KMS-11 (cell line): ENCODE data around the gene CDC123.
A peak's percentile ranks its signal among the peaks of the same experiment; 100 is the strongest.

ENCODE experiments used
- H2AFZ ChIP-seq: fragments of 200-600 bp; sonication (generic); 2 replicates; pipeline ENCODE4 v1.6.1; 2016; ENCODE audit warnings: antibody characterized with exemption, mixed run types, low read depth
- H3K27ac ChIP-seq: fragments of 200-600 bp; sonication (generic); 2 replicates; pipeline ENCODE4 v1.6.1; 2016; ENCODE audit warnings: mild to moderate bottlenecking, mixed run types
- H3K27me3 ChIP-seq: fragments of 200-600 bp; sonication (generic); 2 replicates; pipeline ENCODE4 v1.6.1; 2017; ENCODE audit warnings: mild to moderate bottlenecking, low read depth, mixed run types, moderate library complexity; ENCODE audit not compliant: insufficient read depth
- H3K36me3 ChIP-seq: fragments of 200-600 bp; sonication (generic); 2 replicates; pipeline ENCODE4 v1.6.1; 2017; ENCODE audit warnings: mild to moderate bottlenecking, mixed run types; ENCODE audit not compliant: insufficient read depth
- H3K4me1 ChIP-seq: fragments of 200-600 bp; sonication (generic); 2 replicates; pipeline ENCODE4 v1.6.1; 2016; ENCODE audit warnings: mild to moderate bottlenecking, low read depth, mixed run types; ENCODE audit not compliant: poor library complexity, severe bottlenecking
- H3K4me2 ChIP-seq: fragments of 200-600 bp; sonication (generic); 2 replicates; pipeline ENCODE4 v1.7.0; 2016; ENCODE audit warnings: mild to moderate bottlenecking, mixed run types
- H3K4me3 ChIP-seq: fragments of 200-600 bp; sonication (generic); IDR thresholded peaks from 2 replicates; pipeline ENCODE4 v1.6.1; 2017; ENCODE audit warnings: low read depth, low read length, mixed read lengths; ENCODE audit not compliant: insufficient read depth
- H3K79me2 ChIP-seq: fragments of 200-600 bp; sonication (generic); 2 replicates; pipeline ENCODE4 v1.6.1; 2016; ENCODE audit warnings: low read depth, mixed run types; ENCODE audit not compliant: insufficient read depth
- H3K9ac ChIP-seq: fragments of 200-600 bp; sonication (generic); 2 replicates; pipeline ENCODE4 v1.6.1; 2016; ENCODE audit warnings: mild to moderate bottlenecking, mixed run types
- H4K20me1 ChIP-seq: fragments of 200-600 bp; sonication (generic); 2 replicates; pipeline ENCODE4 v1.6.1; 2016; ENCODE audit warnings: mild to moderate bottlenecking, mixed run types; ENCODE audit not compliant: insufficient read depth
- CTCF ChIP-seq: fragments of 200-600 bp; sonication (generic); conservative IDR thresholded peaks from 2 replicates; pipeline ENCODE4 v1.6.1; 2017; ENCODE audit warnings: low read depth, mild to moderate bottlenecking, antibody characterized with exemption, low read length, moderate library complexity, mixed read lengths

CDC123 gene

GRCh38 chr10:12195603-12196506 lies at the start of gene CDC123, which contains the start of gene NUDT5:
Gene CDC123 (plus strand): TSS chr10:12196188. CDS start chr10:12196246, 58 bp downstream.
Gene NUDT5 (minus strand): TSS chr10:12195891. CDS start chr10:12186291, 9,600 bp downstream.
- H2AFZ ChIP-seq: peak within 1 kb of the TSS; percentile 92
- H3K4me2 ChIP-seq: peak within 1 kb of the TSS; percentile 96
- no peak for TF ChIP-seq CTCF
- H3K27me3 ChIP-seq: no peaks in the 10 kb centered on the region
- peaks cover 88% of the 10 kb centered on the region for H3K79me2 ChIP-seq
- H4K20me1 ChIP-seq: 0 out of 2 replicates have a peak, but pooled peaks cover 3% of the 10 kb centered on the region
- H3K4me3 ChIP-seq: no peak within 1 kb of the TSS
- peaks cover 22% of the 10 kb centered on the region for H3K4me1 ChIP-seq
- no peaks in the 10 kb centered on the region for H3K36me3 ChIP-seq
- peak within 1 kb of the TSS; percentile 61 for H3K27ac ChIP-seq
- H3K9ac ChIP-seq: peak within 1 kb of the TSS; percentile 58

GRCh38 chr10:12150163-12150562 lies 45.8 kb upstream of the CDC123 start:
- Histone ChIP-seq H3K36me3 (no peaks in the 10 kb centered on the region), H3K27me3 (no peaks in the 10 kb centered on the region), H4K20me1 (no peaks in the 10 kb centered on the region), H3K27ac (no peak overlapping the region), H3K4me1 (no peaks in the 10 kb centered on the region), H3K4me3 (no peak overlapping the region), H3K9ac (no peak overlapping the region), H3K4me2 (no peak overlapping the region), H3K79me2 (no peaks in the 10 kb centered on the region), H2AFZ (no peak overlapping the region)
- TF ChIP-seq CTCF: no peak

- Histone ChIP-seq H3K27me3 (no peaks in the 10 kb centered on the region), H3K4me3 (no peak overlapping the region), H3K4me1 (no peaks in the 10 kb centered on the region), H2AFZ (no peak overlapping the region), H3K79me2 (no peaks in the 10 kb centered on the region), H3K9ac (no peak overlapping the region), H3K36me3 (no peaks in the 10 kb centered on the region; the same call in 1 of the 2 replicates), H3K27ac (no peak overlapping the region), H3K4me2 (no peak overlapping the region), H4K20me1 (no peaks in the 10 kb centered on the region)
- no peak for TF ChIP-seq CTCF
Observed at GRCh38 chr10:12154516-12154915, 41.5 kb upstream of the CDC123 start.

GRCh38 chr10:12156367-12157123 lies 39.4 kb upstream of the CDC123 start:
- Histone ChIP-seq H3K27me3 (no peaks in the 10 kb centered on the region), H3K4me1 (no peaks in the 10 kb centered on the region), H3K4me2 (no peak overlapping the region), H3K36me3 (no peaks in the 10 kb centered on the region; the same call in 1 of the 2 replicates), H3K4me3 (no peak overlapping the region), H3K79me2 (no peaks in the 10 kb centered on the region), H2AFZ (no peak overlapping the region), H3K9ac (no peak overlapping the region), H4K20me1 (no peaks in the 10 kb centered on the region), H3K27ac (no peak overlapping the region)
- TF ChIP-seq CTCF: no peak
